Measurements from ENCODE around the gene ANKRD34B. TPM values are rescaled to one million over a fixed set of nuclear protein-coding genes. Genes with fewer than 3 reads are reported as not detected.

Gene ANKRD34B
- total RNA-seq, 1 donor from 2014 or later: 2.5 TPM

- no peaks in the 10 kb centered on the region for H3F3A ChIP-seq (ENCODE audit: low read depth)
- no peak overlapping the region for H3K9ac ChIP-seq
- H3K27ac ChIP-seq: no peak overlapping the region
- DNase-seq (ENCODE audit: low spot score): no peak
- peaks cover 3% of the 10 kb centered on the region for H3K4me1 ChIP-seq
- H3K27ac Mint-ChIP-seq: no peak overlapping the region
- H4K20me1 ChIP-seq (ENCODE audit: low read depth): no peaks in the 10 kb centered on the region
- no peak overlapping the region for H3K4me3 ChIP-seq
- no peak overlapping the region for H3K4me3 Mint-ChIP-seq
- TF ChIP-seq EZH2phosphoT487 (IDR thresholded peaks at IDR 0.05) (no peak), CTCF (IDR thresholded peaks at IDR 0.05) (no peak), EZH2 (IDR thresholded peaks at IDR 0.05) (no peak)
- H3K27me3 Mint-ChIP-seq (ENCODE audit: insufficient read depth, low read depth): no peaks in the 10 kb centered on the region
- H3K4me2 ChIP-seq: no peak overlapping the region
- H3K9me3 ChIP-seq (ENCODE audit: low read depth): no peaks in the 10 kb centered on the region
- no peaks in the 10 kb centered on the region for H3K4me1 Mint-ChIP-seq
- H3K36me3 ChIP-seq: no peaks in the 10 kb centered on the region
- H3K9me3 Mint-ChIP-seq: no peaks in the 10 kb centered on the region
- no peaks in the 10 kb centered on the region for H3K79me2 ChIP-seq (ENCODE audit: low read depth)
- H3K36me3 Mint-ChIP-seq: peaks cover 1% of the 10 kb centered on the region
- no peak overlapping the region for H2AFZ ChIP-seq (replicated peaks)
- no peaks in the 10 kb centered on the region for H3K27me3 ChIP-seq
Observed at GRCh38 chr5:80509362-80509761, 60.7 kb downstream of the ANKRD34B start.

GRCh38 chr5:80508844-80509243 is 61.2 kb downstream of the ANKRD34B start:
- no peaks in the 10 kb centered on the region for H3K27me3 ChIP-seq
- no peaks in the 10 kb centered on the region for H3K79me2 ChIP-seq (ENCODE audit: low read depth)
- H3K4me3 ChIP-seq: no peak overlapping the region
- no peaks in the 10 kb centered on the region for H3K9me3 Mint-ChIP-seq
- H3K27ac ChIP-seq: no peak overlapping the region
- H3F3A ChIP-seq (ENCODE audit: low read depth): no peaks in the 10 kb centered on the region
- no peak overlapping the region for H3K4me3 Mint-ChIP-seq
- peaks cover 3% of the 10 kb centered on the region for H3K4me1 ChIP-seq
- no peak overlapping the region for H2AFZ ChIP-seq (replicated peaks)
- H3K9ac ChIP-seq: no peak overlapping the region
- H3K36me3 ChIP-seq: no peaks in the 10 kb centered on the region
- no peak for DNase-seq (ENCODE audit: low spot score)
- H4K20me1 ChIP-seq (ENCODE audit: low read depth): no peaks in the 10 kb centered on the region
- H3K4me1 Mint-ChIP-seq: no peaks in the 10 kb centered on the region
- no peaks in the 10 kb centered on the region for H3K27me3 Mint-ChIP-seq (ENCODE audit: insufficient read depth, low read depth)
- H3K9me3 ChIP-seq (ENCODE audit: low read depth): no peaks in the 10 kb centered on the region
- no peak overlapping the region for H3K27ac Mint-ChIP-seq
- no peak overlapping the region for H3K4me2 ChIP-seq
- H3K36me3 Mint-ChIP-seq: peaks cover 1% of the 10 kb centered on the region
- TF ChIP-seq EZH2 (IDR thresholded peaks at IDR 0.05) (no peak), CTCF (IDR thresholded peaks at IDR 0.05) (no peak), EZH2phosphoT487 (IDR thresholded peaks at IDR 0.05) (no peak)

- Histone ChIP-seq H3K79me2 (ENCODE audit: low read depth) (no peaks in the 10 kb centered on the region), H2AFZ (replicated peaks) (no peak overlapping the region), H3K4me1 (peaks cover 3% of the 10 kb centered on the region), H3K36me3 (no peaks in the 10 kb centered on the region), H3K4me3 (no peak overlapping the region), H3F3A (ENCODE audit: low read depth) (no peaks in the 10 kb centered on the region), H4K20me1 (ENCODE audit: low read depth) (no peaks in the 10 kb centered on the region), H3K27ac (peak overlapping the region; percentile 39), H3K4me2 (no peak overlapping the region), H3K27me3 (no peaks in the 10 kb centered on the region), H3K9ac (no peak overlapping the region), H3K9me3 (ENCODE audit: low read depth) (no peaks in the 10 kb centered on the region)
- no peak for TF ChIP-seq EZH2phosphoT487 (IDR thresholded peaks at IDR 0.05)
- TF ChIP-seq CTCF (IDR thresholded peaks at IDR 0.05): no peak
- TF ChIP-seq EZH2 (IDR thresholded peaks at IDR 0.05): no peak
- Mint-ChIP-seq H3K36me3 (peaks cover 1% of the 10 kb centered on the region), H3K4me3 (no peak overlapping the region), H3K27ac (no peak overlapping the region), H3K9me3 (no peaks in the 10 kb centered on the region), H3K27me3 (ENCODE audit: insufficient read depth, low read depth) (no peaks in the 10 kb centered on the region), H3K4me1 (no peaks in the 10 kb centered on the region)
- DNase-seq (ENCODE audit: low spot score): peak; percentile 49
Observed at GRCh38 chr5:80507663-80508062, 62.4 kb downstream of the ANKRD34B start.

Small RNAs within 50 kb of the gene (small RNA-seq; reads per million reads assigned to genes)
- gene DBIP2: not detected

Other genes starting within 250 kb of the ANKRD34B start
- 58.1 and 113 TPM in 2 replicates for gene ZFYVE16, start 162.2 kb downstream of the ANKRD34B start, total RNA-seq (ENCODE audit: low replicate concordance)
- 2.8 and 3.9 TPM in 2 replicates for gene FAM151B, start 82.2 kb downstream of the ANKRD34B start, total RNA-seq (ENCODE audit: low replicate concordance)
- gene MSH3, start 84.4 kb upstream of the ANKRD34B start, total RNA-seq (ENCODE audit: low replicate concordance): 16.6 and 26.1 TPM in 2 replicates
- gene DHFR, start 84.7 kb upstream of the ANKRD34B start, total RNA-seq (ENCODE audit: low replicate concordance): 107 and 128 TPM in 2 replicates

Measured in neural progenitor cell (in vitro differentiated cells).